Loucy (cell line): ENCODE data around the gene UBE4B.
A peak's percentile ranks its signal among the peaks of the same experiment; 100 is the strongest.
"Not testable (repeated sequence)": the region's sequence is repeated elsewhere in the genome, so short reads cannot be mapped to it uniquely, and the experiment has no call there.

ENCODE experiments used
- H2AFZ ChIP-seq: fragments of 200-600 bp; sonication (generic); 2 replicates; pipeline ENCODE4 v1.6.0; 2016; ENCODE audit warnings: antibody characterized with exemption, mild to moderate bottlenecking, low read length, moderate library complexity
- H3F3A ChIP-seq: fragments of 200-600 bp; 2 replicates; pipeline ENCODE4 v1.6.0; 2016; ENCODE audit warnings: antibody characterized with exemption, low read depth, mild to moderate bottlenecking
- H3K27me3 ChIP-seq: fragments of 200-600 bp; sonication (generic); 2 replicates; pipeline ENCODE4 v1.6.1; 2014; ENCODE audit warnings: low read length, mild to moderate bottlenecking; ENCODE audit not compliant: insufficient read depth, poor library complexity, severe bottlenecking
- H3K36me3 ChIP-seq: fragments of 200-600 bp; sonication (generic); 2 replicates; pipeline ENCODE4 v1.6.1; 2016; ENCODE audit warnings: low read length; ENCODE audit not compliant: insufficient read depth
- H3K4me1 ChIP-seq: fragments of 200-600 bp; sonication (generic); 2 replicates; pipeline ENCODE4 v1.5.1; 2014; ENCODE audit warnings: low read length, mild to moderate bottlenecking; ENCODE audit not compliant: insufficient read depth, poor library complexity, severe bottlenecking
- H3K4me2 ChIP-seq: fragments of 200-600 bp; sonication (generic); 2 replicates; pipeline ENCODE4 v1.6.0; 2014; ENCODE audit warnings: antibody characterized with exemption, low read length, low read depth, mild to moderate bottlenecking; ENCODE audit not compliant: poor library complexity, severe bottlenecking
- H3K4me3 ChIP-seq: fragments of 200-600 bp; sonication (generic); 2 replicates; pipeline ENCODE4 v1.5.1; 2014; ENCODE audit warnings: low read length, mild to moderate bottlenecking, mixed read lengths; ENCODE audit not compliant: poor library complexity, severe bottlenecking
- H3K79me2 ChIP-seq: fragments of 200-600 bp; sonication (generic); 2 replicates; pipeline ENCODE4 v1.6.1; 2014; ENCODE audit warnings: low read length; ENCODE audit not compliant: insufficient read depth
- H3K9ac ChIP-seq: fragments of 200-600 bp; sonication (generic); 2 replicates; pipeline ENCODE4 v1.6.0; 2014; ENCODE audit warnings: mild to moderate bottlenecking, low read depth, low read length, moderate library complexity; ENCODE audit not compliant: poor library complexity, severe bottlenecking
- H3K9me2 ChIP-seq: fragments of 200-600 bp; sonication (generic); replicated peaks from 2 replicates; pipeline ENCODE4 v1.6.1; 2016; ENCODE audit warnings: low read depth, low read length, mixed read lengths
- H3K9me3 ChIP-seq: fragments of 200-600 bp; sonication (generic); 2 replicates; pipeline ENCODE4 v1.6.1; 2014; ENCODE audit warnings: mild to moderate bottlenecking, antibody characterized with exemption, low read length, low read depth; ENCODE audit not compliant: insufficient read depth
- H4K20me1 ChIP-seq: fragments of 200-600 bp; sonication (generic); 2 replicates; pipeline ENCODE4 v1.6.0; 2014; ENCODE audit warnings: antibody characterized with exemption, low read length, mild to moderate bottlenecking; ENCODE audit not compliant: insufficient read depth, poor library complexity, severe bottlenecking
- CTCF ChIP-seq: fragments of 200-600 bp; sonication (generic); conservative IDR thresholded peaks from 2 replicates; pipeline ENCODE4 v1.5.1; 2014; ENCODE audit warnings: mild to moderate bottlenecking, antibody characterized with exemption, low read length
- EZH2phosphoT487 ChIP-seq: fragments of 200-600 bp; IDR thresholded peaks from 2 replicates; pipeline ENCODE4 v1.6.1; 2018; ENCODE audit warnings: antibody characterized with exemption, mild to moderate bottlenecking, moderate library complexity, borderline replicate concordance

UBE4B gene

GRCh38 chr1:10068605-10069294, 36.0 kb downstream of the UBE4B start:
- Histone ChIP-seq H4K20me1 (no peaks in the 10 kb centered on the region), H3K9me2 (no peaks in the 10 kb centered on the region), H3K4me2 (no peak overlapping the region), H3F3A (no peaks in the 10 kb centered on the region; the same call in 1 of the 2 replicates), H3K4me1 (peaks cover 32% of the 10 kb centered on the region), H2AFZ (no peak overlapping the region), H3K9me3 (no peaks in the 10 kb centered on the region), H3K9ac (no peak overlapping the region), H3K4me3 (no peak overlapping the region), H3K36me3 (0 out of 2 replicates have a peak, but pooled peaks cover 4% of the 10 kb centered on the region), H3K27me3 (no peaks in the 10 kb centered on the region), H3K79me2 (peaks cover 26% of the 10 kb centered on the region; the same call in 1 of the 2 replicates)
- TF ChIP-seq CTCF (no peak), EZH2phosphoT487 (no peak)

- Histone ChIP-seq H3F3A (no peaks in the 10 kb centered on the region; the same call in 1 of the 2 replicates), H3K4me2 (no peak overlapping the region), H3K4me1 (peaks cover 33% of the 10 kb centered on the region), H4K20me1 (no peaks in the 10 kb centered on the region), H3K79me2 (peaks cover 26% of the 10 kb centered on the region; the same call in 1 of the 2 replicates), H3K9me2 (no peaks in the 10 kb centered on the region), H3K27me3 (no peaks in the 10 kb centered on the region), H3K4me3 (no peak overlapping the region), H3K9me3 (no peaks in the 10 kb centered on the region), H2AFZ (no peak overlapping the region), H3K36me3 (0 out of 2 replicates have a peak, but pooled peaks cover 4% of the 10 kb centered on the region), H3K9ac (no peak overlapping the region)
- no peak for TF ChIP-seq EZH2phosphoT487
Observed at GRCh38 chr1:10070206-10070605, 37.4 kb downstream of the UBE4B start.

GRCh38 chr1:10071640-10072039, 38.9 kb downstream of the UBE4B start:
- Histone ChIP-seq H4K20me1 (no peaks in the 10 kb centered on the region), H3K4me2 (no peak overlapping the region), H3K9ac (no peak overlapping the region), H3K79me2 (peaks cover 22% of the 10 kb centered on the region; the same call in 1 of the 2 replicates), H2AFZ (no peak overlapping the region), H3K27me3 (no peaks in the 10 kb centered on the region), H3K9me3 (no peaks in the 10 kb centered on the region), H3F3A (no peaks in the 10 kb centered on the region; the same call in 1 of the 2 replicates), H3K9me2 (no peaks in the 10 kb centered on the region), H3K4me1 (peaks cover 31% of the 10 kb centered on the region), H3K4me3 (no peak overlapping the region), H3K36me3 (0 out of 2 replicates have a peak, but pooled peaks cover 4% of the 10 kb centered on the region)
- TF ChIP-seq CTCF (no peak), EZH2phosphoT487 (no peak)

GRCh38 chr1:10073371-10073770, 40.6 kb downstream of the UBE4B start:
- not testable (repeated sequence) for H3F3A ChIP-seq, H3K4me2 ChIP-seq, H3K27me3 ChIP-seq, H2AFZ ChIP-seq, H4K20me1 ChIP-seq, H3K9me3 ChIP-seq, H3K9me2 ChIP-seq, H3K36me3 ChIP-seq, H3K4me3 ChIP-seq
- Histone ChIP-seq H3K9ac (peak overlapping the region; percentile 5), H3K4me1 (peaks cover 28% of the 10 kb centered on the region), H3K79me2 (peaks cover 12% of the 10 kb centered on the region; the same call in 1 of the 2 replicates)
